ENCODE measurements around the gene IFNAR1.
"Not testable (repeated sequence)": the region's sequence is repeated elsewhere in the genome, so short reads cannot be mapped to it uniquely, and the experiment has no call there.

IFNAR1 gene

GRCh38 chr21:33348706-33349105 lies 23.9 kb downstream of the IFNAR1 start:
- DNase-seq (ENCODE audit: low spot score) = no peak

- DNase-seq (ENCODE audit: low spot score) = no peak
Observed at GRCh38 chr21:33350676-33351075, 25.9 kb downstream of the IFNAR1 start.

- DNase-seq (ENCODE audit: low spot score) = no peak
Observed at GRCh38 chr21:33355355-33355754, 30.6 kb downstream of the IFNAR1 start.

- DNase-seq (ENCODE audit: low spot score) = no peak
Observed at GRCh38 chr21:33355996-33356395, 31.2 kb downstream of the IFNAR1 start.

GRCh38 chr21:33357177-33357576 lies 32.4 kb downstream of the IFNAR1 start:
- DNase-seq (ENCODE audit: low spot score) = no peak

- DNase-seq (ENCODE audit: low spot score) = no peak
Observed at GRCh38 chr21:33359446-33359845, 34.7 kb downstream of the IFNAR1 start.

- DNase-seq (ENCODE audit: low spot score) = no peak
Observed at GRCh38 chr21:33360281-33360680, 35.5 kb downstream of the IFNAR1 start.

GRCh38 chr21:33360881-33361602 lies 36.3 kb downstream of the IFNAR1 start:
- DNase-seq (ENCODE audit: low spot score) = peak; percentile 54

GRCh38 chr21:33362044-33362555 lies 37.3 kb downstream of the IFNAR1 start:
- no peak for DNase-seq (ENCODE audit: low spot score)

- not testable (repeated sequence) for DNase-seq (ENCODE audit: low spot score)
Observed at GRCh38 chr21:33363911-33364609, 39.3 kb downstream of the IFNAR1 start.

GRCh38 chr21:33364830-33365229 lies 40.1 kb downstream of the IFNAR1 start:
- DNase-seq (ENCODE audit: low spot score) = no peak

- no peak for DNase-seq (ENCODE audit: low spot score)
Observed at GRCh38 chr21:33367309-33367973, 42.7 kb downstream of the IFNAR1 start.

- DNase-seq (ENCODE audit: low spot score) = no peak
Observed at GRCh38 chr21:33368124-33368523, 43.4 kb downstream of the IFNAR1 start.

GRCh38 chr21:33368576-33368975 lies 43.8 kb downstream of the IFNAR1 start:
- DNase-seq (ENCODE audit: low spot score) = no peak

GRCh38 chr21:33369586-33369985 lies 44.8 kb downstream of the IFNAR1 start:
- no peak for DNase-seq (ENCODE audit: low spot score)

- no peak for DNase-seq (ENCODE audit: low spot score)
Observed at GRCh38 chr21:33370305-33370704, 45.5 kb downstream of the IFNAR1 start.

GRCh38 chr21:33371366-33371765 lies 46.6 kb downstream of the IFNAR1 start:
- no peak for DNase-seq (ENCODE audit: low spot score)

- DNase-seq (ENCODE audit: low spot score) = no peak
Observed at GRCh38 chr21:33372582-33372981, 47.8 kb downstream of the IFNAR1 start.

- DNase-seq (ENCODE audit: low spot score) = no peak
Observed at GRCh38 chr21:33373451-33373850, 48.7 kb downstream of the IFNAR1 start.

GRCh38 chr21:33374080-33374449 lies 49.3 kb downstream of the IFNAR1 start:
- no peak for DNase-seq (ENCODE audit: low spot score)

- DNase-seq (ENCODE audit: low spot score) = no peak
Observed at GRCh38 chr21:33374450-33375096, 49.8 kb downstream of the IFNAR1 start.

- DNase-seq (ENCODE audit: low spot score) = no peak
Observed at GRCh38 chr21:33375101-33375644, 50.4 kb downstream of the IFNAR1 start.

Measured in HuH-7.5 (cell line).